ENCODE results near the gene TRIP13.

The TRIP13 gene

GRCh38 chr5:949815-950560, 57.3 kb downstream of the TRIP13 start:
- DNase-seq (ENCODE audit: low read depth in 1 of 2, low spot score in 1 of 2), result no peak

- DNase-seq (ENCODE audit: low read depth in 1 of 2, low spot score in 1 of 2), result no peak
Observed at GRCh38 chr5:951940-952596, 59.4 kb downstream of the TRIP13 start.

- no peak for DNase-seq (ENCODE audit: low read depth in 1 of 2, low spot score in 1 of 2)
Observed at GRCh38 chr5:952597-953271, 60.0 kb downstream of the TRIP13 start.

- DNase-seq (ENCODE audit: low read depth in 1 of 2, low spot score in 1 of 2), result no peak
Observed at GRCh38 chr5:953535-954449, 61.1 kb downstream of the TRIP13 start.

- DNase-seq (ENCODE audit: low read depth in 1 of 2, low spot score in 1 of 2), result no peak
Observed at GRCh38 chr5:955886-956761, 63.4 kb downstream of the TRIP13 start.

- DNase-seq (ENCODE audit: low read depth in 1 of 2, low spot score in 1 of 2), result no peak
Observed at GRCh38 chr5:956941-957747, 64.5 kb downstream of the TRIP13 start.

- no peak for DNase-seq (ENCODE audit: low read depth in 1 of 2, low spot score in 1 of 2)
Observed at GRCh38 chr5:957748-958485, 65.2 kb downstream of the TRIP13 start.

GRCh38 chr5:958701-959571, 66.3 kb downstream of the TRIP13 start:
- no peak for DNase-seq (ENCODE audit: low read depth in 1 of 2, low spot score in 1 of 2)

GRCh38 chr5:959581-960531, 67.2 kb downstream of the TRIP13 start:
- DNase-seq (ENCODE audit: low read depth in 1 of 2, low spot score in 1 of 2), result no peak

- DNase-seq (ENCODE audit: low read depth in 1 of 2, low spot score in 1 of 2), result no peak
Observed at GRCh38 chr5:960551-960950, 67.9 kb downstream of the TRIP13 start.

GRCh38 chr5:961002-961710, 68.5 kb downstream of the TRIP13 start:
- no peak for DNase-seq (ENCODE audit: low read depth in 1 of 2, low spot score in 1 of 2)

GRCh38 chr5:961711-962240, 69.1 kb downstream of the TRIP13 start:
- DNase-seq (ENCODE audit: low read depth in 1 of 2, low spot score in 1 of 2), result no peak

GRCh38 chr5:962386-962785, 69.7 kb downstream of the TRIP13 start:
- DNase-seq (ENCODE audit: low read depth in 1 of 2, low spot score in 1 of 2), result no peak

- no peak for DNase-seq (ENCODE audit: low read depth in 1 of 2, low spot score in 1 of 2)
Observed at GRCh38 chr5:962801-963200, 70.1 kb downstream of the TRIP13 start.

GRCh38 chr5:963310-963672, 70.6 kb downstream of the TRIP13 start:
- no peak for DNase-seq (ENCODE audit: low read depth in 1 of 2, low spot score in 1 of 2)
